PC-3 (cell line): ENCODE measurements around the gene MED12L. TPM values are rescaled to one million over a fixed set of nuclear protein-coding genes. Genes with fewer than 3 reads are reported as not detected.

ENCODE experiments used
- ATAC-seq: fragments of 200-7000 bp; cut with Tn5 transposase; 2 replicates; pipeline ENCODE4 v1.9.1; 2020; ENCODE audit warnings: mild to moderate bottlenecking, moderate library complexity
- BruUV-seq: library from RNA; stranded (reverse); fragments of 400-500 nt; replicated peaks from 2 replicates; lab custom pipeline; 2021; lab: Mats Ljungman, UMichigan
- CTCF ChIA-PET: fragments of 300-600 bp; sonication (Branson Sonifier 250); formaldehyde crosslinking; loops from one replicate; lab custom pipeline; 2022; ENCODE audit warnings: antibody characterized with exemption; lab: Charles Lee
- POLR2A ChIA-PET: fragments of 300-600 bp; sonication (Branson Sonifier 250); formaldehyde crosslinking; loops from one replicate; lab custom pipeline; 2022; ENCODE audit warnings: antibody characterized with exemption; ENCODE audit not compliant: unreplicated experiment; lab: Charles Lee
- DNase-seq: peaks from one replicate; pipeline ENCODE4 v3.0.0-alpha.2; 2015
- H2AFZ ChIP-seq: fragments of 300-600 bp; sonication (generic); 2 replicates; pipeline ENCODE4 v1.6.0; 2016; ENCODE audit warnings: antibody characterized with exemption, low read length
- H3F3A ChIP-seq: fragments of 300-600 bp; sonication (generic); one replicate; pipeline ENCODE4 v1.6.0; 2017; ENCODE audit warnings: antibody characterized with exemption, low read length, control low read depth, mild to moderate bottlenecking; ENCODE audit not compliant: unreplicated experiment
- H3K27ac ChIP-seq: fragments of 300-600 bp; sonication (generic); 2 replicates; pipeline ENCODE4 v1.5.1; 2016; ENCODE audit warnings: mild to moderate bottlenecking, low read length
- H3K27me3 ChIP-seq: fragments of 300-600 bp; sonication (generic); 2 replicates; pipeline ENCODE4 v1.6.1; 2016; ENCODE audit warnings: low read length, mixed read lengths
- H3K36me3 ChIP-seq: fragments of 300-600 bp; sonication (generic); 2 replicates; pipeline ENCODE4 v1.6.1; 2016; ENCODE audit warnings: low read depth, mixed run types, low read length, mixed read lengths
- H3K4me1 ChIP-seq: fragments of 300-600 bp; sonication (generic); 2 replicates; pipeline ENCODE4 v1.5.1; 2016; ENCODE audit warnings: low read length; ENCODE audit not compliant: insufficient read depth
- H3K4me2 ChIP-seq: fragments of 300-600 bp; sonication (generic); 2 replicates; pipeline ENCODE4 v1.6.0; 2016; ENCODE audit warnings: low read length
- H3K4me3 ChIP-seq: fragments of 300-600 bp; sonication (generic); 2 replicates; pipeline ENCODE4 v1.5.1; 2016; ENCODE audit warnings: mild to moderate bottlenecking, low read length, mixed read lengths
- H3K79me2 ChIP-seq: fragments of 300-600 bp; sonication (generic); 2 replicates; pipeline ENCODE4 v1.6.1; 2017; ENCODE audit warnings: low read length, mixed read lengths
- H3K9ac ChIP-seq: fragments of 300-600 bp; sonication (generic); 2 replicates; pipeline ENCODE4 v1.6.0; 2016; ENCODE audit warnings: mild to moderate bottlenecking, low read length
- H3K9me2 ChIP-seq: fragments of 300-600 bp; sonication (generic); replicated peaks from 2 replicates; pipeline ENCODE4 v1.6.1; 2016; ENCODE audit warnings: mixed run types, low read length, mixed read lengths
- H3K9me3 ChIP-seq: fragments of 300-600 bp; sonication (generic); 2 replicates; pipeline ENCODE4 v1.6.1; 2016; ENCODE audit warnings: low read length, mixed read lengths
- H4K20me1 ChIP-seq: fragments of 300-600 bp; sonication (generic); 2 replicates; pipeline ENCODE4 v1.6.1; 2016; ENCODE audit warnings: low read length, mixed read lengths
- CTCF ChIP-seq: fragments of 300-600 bp; sonication (generic); conservative IDR thresholded peaks from 2 replicates; pipeline ENCODE4 v1.5.1; 2017; ENCODE audit warnings: antibody characterized with exemption, low read depth, mild to moderate bottlenecking, low read length
- EZH2 ChIP-seq: fragments of 300-600 bp; sonication (generic); IDR thresholded peaks from one replicate; pipeline ENCODE4 v1.6.1; 2017; ENCODE audit warnings: antibody characterized with exemption, mild to moderate bottlenecking, low read length; ENCODE audit not compliant: unreplicated experiment
- EZH2phosphoT487 ChIP-seq: fragments of 300-600 bp; sonication (generic); IDR thresholded peaks from 2 replicates; pipeline ENCODE4 v1.6.1; 2018; ENCODE audit warnings: mild to moderate bottlenecking, antibody characterized with exemption, low read length, borderline replicate concordance
- intact Hi-C: fragments of 100-400 bp; cut with micrococcal nuclease; formaldehyde crosslinking; loops from 2 replicates; pipeline ENCODE4 v1.9.0; 2023
- total RNA-seq: library from RNA; depleted of rRNA; stranded (reverse); fragments of >200 nt; gene quantifications from 2 replicates; pipeline ENCODE4 v1.2.3, GENCODE V29; 2014

The MED12L gene
- total RNA-seq, 1 experiment from 2014 or later: 0.55 TPM

GRCh38 chr3:151434151-151434890 lies 348.9 kb downstream of the MED12L start:
- H3K27me3 ChIP-seq: no peaks in the 10 kb centered on the region
- H3K9me3 ChIP-seq: no peaks in the 10 kb centered on the region
- no peaks in the 10 kb centered on the region for H3K79me2 ChIP-seq
- H2AFZ ChIP-seq: no peak overlapping the region
- peak overlapping the region; percentile 18; the same call in 1 of the 2 replicates for H3K4me3 ChIP-seq
- peak overlapping the region; percentile 95 for H3K27ac ChIP-seq
- peak; percentile 83 for ATAC-seq
- ChIA-PET POLR2A (interaction anchor here (0.5 to 0.6 kb wide), 3 partner anchors 12 to 128 kb away, joined by 3 to 6 read pairs (median 3); no protein-coding TSS in a partner anchor), CTCF (interaction anchor here (0.6 to 1.0 kb wide), 6 partner anchors 12 to 230 kb away, joined by 3 to 7 read pairs (median 4); partner anchors contain the start of gene GPR87)
- H3K9ac ChIP-seq: peak overlapping the region; percentile 63
- TF ChIP-seq CTCF (no peak), EZH2 (no peak), EZH2phosphoT487 (no peak)
- no peaks in the 10 kb centered on the region for H3K9me2 ChIP-seq
- BruUV-seq: no TSS peak
- H3K4me2 ChIP-seq: peak overlapping the region; percentile 72
- H3K36me3 ChIP-seq: no peaks in the 10 kb centered on the region
- H3K4me1 ChIP-seq: peaks cover 65% of the 10 kb centered on the region
- intact Hi-C loops: loop anchor here (1.0 to 5.0 kb wide), 6 partner anchors 78 to 592 kb away; no protein-coding TSS in a partner anchor
- peaks cover 15% of the 10 kb centered on the region for H3F3A ChIP-seq
- peak; percentile 92 for DNase-seq
- H4K20me1 ChIP-seq: no peaks in the 10 kb centered on the region

GRCh38 chr3:151436675-151437446 lies 351.4 kb downstream of the MED12L start:
- H3K27me3 ChIP-seq: no peaks in the 10 kb centered on the region
- H3K4me1 ChIP-seq: peaks cover 55% of the 10 kb centered on the region
- no peaks in the 10 kb centered on the region for H3K9me2 ChIP-seq
- no peak overlapping the region for H2AFZ ChIP-seq
- intact Hi-C loops: no loop called here
- H3K9me3 ChIP-seq: no peaks in the 10 kb centered on the region
- ATAC-seq (no peak), DNase-seq (peak; percentile 50)
- H3K36me3 ChIP-seq: no peaks in the 10 kb centered on the region
- H4K20me1 ChIP-seq: no peaks in the 10 kb centered on the region
- no TSS peak for BruUV-seq
- no peak overlapping the region for H3K4me3 ChIP-seq
- no peak for TF ChIP-seq EZH2phosphoT487
- no peak for TF ChIP-seq CTCF
- no peak for TF ChIP-seq EZH2
- ChIA-PET POLR2A (no interaction called here), CTCF (no interaction called here)
- peaks cover 15% of the 10 kb centered on the region for H3F3A ChIP-seq
- no peak overlapping the region; the same call in 1 of the 2 replicates for H3K9ac ChIP-seq
- peak overlapping the region; percentile 95 for H3K27ac ChIP-seq
- no peak overlapping the region for H3K4me2 ChIP-seq
- H3K79me2 ChIP-seq: no peaks in the 10 kb centered on the region
